GM12878 (cell line): Measurements from ENCODE around the gene SFT2D1. TPM values are rescaled to one million over a fixed set of nuclear protein-coding genes. Genes with fewer than 3 reads are reported as not detected.
A peak's percentile ranks its signal among the peaks of the same experiment; 100 is the strongest.

Experiments used
- ATAC-seq: fragments of 200-7000 bp; cut with Tn5 transposase; 3 replicates; pipeline ENCODE4 v1.9.1; 2020; ENCODE audit warnings: mild to moderate bottlenecking, moderate library complexity
- BruUV-seq: library from RNA; stranded (reverse); fragments of 400-500 nt; replicated peaks from 2 replicates; lab custom pipeline; 2021; lab: Mats Ljungman, UMichigan
- CTCF ChIA-PET: fragments of 300-600 bp; sonication (Branson Sonifier 250); formaldehyde crosslinking; extraction: SDS; loops from one replicate; lab custom pipeline; 2021; ENCODE audit warnings: inconsistent platforms; lab: Yijun Ruan, JAX
- POLR2A ChIA-PET: fragments of 350-600 bp; formaldehyde crosslinking; extraction: SDS; loops from one replicate; lab custom pipeline; 2021; ENCODE audit warnings: inconsistent platforms; lab: Charles Lee
- RAD21 ChIA-PET: fragments of 300-600 bp; sonication (Branson Sonifier 250); formaldehyde crosslinking; loops from one replicate; lab custom pipeline; 2023; ENCODE audit warnings: antibody characterized with exemption; ENCODE audit not compliant: unreplicated experiment; lab: Charles Lee
- SMC1A ChIA-PET: fragments of 300-600 bp; sonication (Branson Sonifier 250); formaldehyde crosslinking; loops from one replicate; lab custom pipeline; 2023; ENCODE audit not compliant: unreplicated experiment, uncharacterized antibody; lab: Charles Lee
- DNase-seq: peaks from one replicate; pipeline ENCODE4 v3.0.0-alpha.2; 2011; ENCODE audit warnings: low read depth, low spot score
- FAIRE-seq: peaks from 3 replicates; lab custom pipeline; 2011; peaks lifted over from hg19 to GRCh38; lab: Jason Lieb, UNC
- H2AFZ ChIP-seq: 2 replicates; pipeline ENCODE4 v1.6.0; 2011; ENCODE audit warnings: low read depth, low read length, control low read depth; ENCODE audit not compliant: control insufficient read depth
- H3K27ac ChIP-seq: 2 replicates; pipeline ENCODE4 v1.5.1; 2011; ENCODE audit warnings: control low read depth; ENCODE audit not compliant: control insufficient read depth, insufficient read depth
- H3K27me3 ChIP-seq, 2 experiments: replicated peaks in 1 of 2; 2 replicates each; pipeline versions ENCODE4 v1.6.0 to v1.6.1; 2011; ENCODE audit warnings: low read length in 1 of 2; ENCODE audit not compliant: control insufficient read depth in 2 of 2, insufficient read depth in 2 of 2
- H3K36me3 ChIP-seq, 2 experiments: 2 replicates each; pipeline ENCODE4 v1.5.1; 2011; ENCODE audit warnings: low read length in 1 of 2; ENCODE audit not compliant: control insufficient read depth in 2 of 2, insufficient read depth in 2 of 2
- H3K4me1 ChIP-seq: 2 replicates; pipeline ENCODE4 v1.6.1; 2011; ENCODE audit warnings: mild to moderate bottlenecking, low read length, moderate library complexity, mixed read lengths; ENCODE audit not compliant: control insufficient read depth, insufficient read depth
- H3K4me2 ChIP-seq: 2 replicates; pipeline ENCODE4 v1.6.0; 2011; ENCODE audit warnings: control low read depth; ENCODE audit not compliant: control insufficient read depth, insufficient read depth
- H3K4me3 ChIP-seq: fragments of 200-600 bp; sonication (generic); 2 replicates; pipeline ENCODE4 v1.5.1; 2016
- H3K79me2 ChIP-seq: 2 replicates; pipeline ENCODE4 v1.6.0; 2011; ENCODE audit warnings: low read length; ENCODE audit not compliant: control insufficient read depth, insufficient read depth
- H3K9ac ChIP-seq: 2 replicates; pipeline ENCODE4 v1.8.0; 2011; ENCODE audit warnings: low read length, control low read depth, mixed read lengths; ENCODE audit not compliant: control insufficient read depth, insufficient read depth
- H3K9me3 ChIP-seq: replicated peaks from 3 replicates; pipeline ENCODE4 v1.5.1; 2011; ENCODE audit warnings: mild to moderate bottlenecking, low read length; ENCODE audit not compliant: control insufficient read depth, insufficient read depth
- H4K20me1 ChIP-seq: 2 replicates; pipeline ENCODE4 v1.6.0; 2011; ENCODE audit not compliant: control insufficient read depth, insufficient read depth
- ATF2 ChIP-seq: IDR thresholded peaks from 2 replicates; pipeline ENCODE4 v1.6.1; 2012; ENCODE audit warnings: low read length, inconsistent platforms
- BHLHE40 ChIP-seq, 2 experiments: fragments of 450-650 bp in 1 of 2; IDR thresholded peaks; 2 replicates each; pipeline ENCODE4 v1.6.1; 2011 to 2017; ENCODE audit warnings: low read depth in 2 of 2, borderline replicate concordance in 1 of 2, improper control_type of control experiment in 1 of 2, low read length in 1 of 2, mild to moderate bottlenecking in 1 of 2
- CHD4 ChIP-seq: fragments of 200-600 bp; sonication (generic); IDR thresholded peaks from 2 replicates; pipeline ENCODE4 v1.6.1; 2016; ENCODE audit warnings: mild to moderate bottlenecking
- CREB1 ChIP-seq: IDR thresholded peaks from 2 replicates; pipeline ENCODE4 v1.6.1; 2012; ENCODE audit warnings: low read depth, mild to moderate bottlenecking, inconsistent platforms
- EP300 ChIP-seq, 2 experiments: fragments of 150-350 bp in 1 of 2; IDR thresholded peaks; 2 replicates each; pipeline ENCODE4 v1.6.1; 2011 to 2012; ENCODE audit warnings: low read depth in 2 of 2, low read length in 2 of 2, borderline replicate concordance in 1 of 2, improper control_type of control experiment in 1 of 2, inconsistent platforms in 1 of 2; ENCODE audit not compliant: control insufficient read depth in 1 of 2
- IKZF1 ChIP-seq: fragments of 450-650 bp; conservative IDR thresholded peaks from 2 replicates; pipeline ENCODE4 v1.6.1; 2017; ENCODE audit warnings: antibody characterized with exemption, mild to moderate bottlenecking
- LARP7 ChIP-seq: fragments of 450-650 bp; IDR thresholded peaks from 2 replicates; pipeline ENCODE4 v1.6.1; 2017; ENCODE audit warnings: mild to moderate bottlenecking
- MTA2 ChIP-seq: fragments of 450-650 bp; IDR thresholded peaks from 2 replicates; pipeline ENCODE4 v1.6.1; 2016; ENCODE audit warnings: low read depth, mild to moderate bottlenecking, moderate library complexity
- NBN ChIP-seq: fragments of 450-650 bp; IDR thresholded peaks from 2 replicates; pipeline ENCODE4 v1.6.1; 2016
- NR2C1 ChIP-seq: fragments of 450-650 bp; IDR thresholded peaks from 2 replicates; pipeline ENCODE4 v1.6.1; 2017; ENCODE audit warnings: antibody characterized with exemption, mild to moderate bottlenecking, moderate library complexity
- NR2F1 ChIP-seq: fragments of 450-650 bp; conservative IDR thresholded peaks from 2 replicates; pipeline ENCODE4 v1.6.1; 2017; ENCODE audit warnings: mild to moderate bottlenecking
- PAX5 ChIP-seq: IDR thresholded peaks from 2 replicates; pipeline ENCODE4 v1.6.1; 2011; ENCODE audit warnings: low read depth, low read length, borderline replicate concordance
- POLR2AphosphoS5 ChIP-seq: IDR thresholded peaks from 2 replicates; pipeline ENCODE4 v1.6.1; 2011; ENCODE audit warnings: mild to moderate bottlenecking, low read length, inconsistent platforms
- RELA ChIP-seq: fragments of 450-650 bp; IDR thresholded peaks from 2 replicates; pipeline ENCODE4 v1.8.0; 2014; ENCODE audit warnings: borderline replicate concordance; ENCODE audit not compliant: partially characterized antibody
- YBX1 ChIP-seq: fragments of 450-650 bp; IDR thresholded peaks from 2 replicates; pipeline ENCODE4 v1.6.1; 2016; ENCODE audit warnings: antibody characterized with exemption
- ZNF274 ChIP-seq: IDR thresholded peaks from one replicate; pipeline ENCODE4 v1.8.0; 2011; ENCODE audit not compliant: insufficient read length, insufficient read depth
- ZNF622 ChIP-seq: fragments of 450-650 bp; IDR thresholded peaks from 2 replicates; pipeline ENCODE4 v1.6.1; 2017; ENCODE audit warnings: mild to moderate bottlenecking, inconsistent platforms
- WGBS: methylation state at CpG from one replicate; pipeline ENCODE4 v1.1.6; 2016; ENCODE audit warnings: low lambda C conversion rate; ENCODE audit not compliant: insufficient replicate concordance, insufficient coverage; ENCODE audit errors: missing lambda C conversion rate; 5-methylcytosine and 5-hydroxymethylcytosine counted together
- in situ Hi-C: fragments of 300-500 bp; cut with MboI; formaldehyde crosslinking; loops from 9 replicates; pipeline ENCODE4 v1.14.3; 2018; ENCODE audit warnings: mixed read lengths
- intact Hi-C: fragments of 100-400 bp; cut with micrococcal nuclease; formaldehyde crosslinking; loops from one replicate; pipeline ENCODE4 v1.14.2; 2022; ENCODE audit not compliant: unreplicated experiment
- polyA plus RNA-seq, 11 experiments: library from polyadenylated mRNA; depleted of rRNA in 4 of 11; unstranded in 6 of 11; stranded (reverse) in 5 of 11; fragments of >200 nt; fragmentation: Nextera tagmentation in 4 of 11; fragmentation: Illumina TruSeq in 1 of 11; extraction: Ambion mirVana in 4 of 11; extraction: Trizol in 1 of 11; gene quantifications; 1 replicate in 1 of 11; 2 replicates in 10 of 11; pipeline versions ENCODE4 v1.2.1 to v1.2.3, GENCODE V29; 2011 to 2016; ENCODE audit warnings: inconsistent platforms in 2 of 11, missing spikeins in 2 of 11, low read depth in 1 of 11
- total RNA-seq, 4 experiments: library from RNA; depleted of rRNA in 3 of 4; stranded (reverse); fragments of >200 nt in 3 of 4; fragmentation: Illumina TruSeq in 1 of 4; extraction: Trizol in 1 of 4; gene quantifications; 2 replicates each; pipeline versions ENCODE4 v1.2.1 to v1.2.3, GENCODE V29; 2013 to 2021
- TF ChIP-seq, protein P1 (sequence below): IDR thresholded peaks from 2 replicates; pipeline ENCODE4 v1.6.1; 2012; ENCODE audit warnings: low read depth, low read length, improper control_type of control experiment

The SFT2D1 gene
- total and polyA plus RNA-seq, 10 of the 15 experiments (the other 5 are each of a cell fraction or from before 2014, with no cell fraction given): 69.5 to 281 (median 124) TPM

- TF ChIP-seq POLR2AphosphoS5: peak; percentile 43; the same call in 1 of the 2 replicates
- TF ChIP-seq ZNF622: no peak
These were observed 11.7 kb downstream of the SFT2D1 start (continued) for GRCh38 chr6:166330612-166331011.

DNA sequence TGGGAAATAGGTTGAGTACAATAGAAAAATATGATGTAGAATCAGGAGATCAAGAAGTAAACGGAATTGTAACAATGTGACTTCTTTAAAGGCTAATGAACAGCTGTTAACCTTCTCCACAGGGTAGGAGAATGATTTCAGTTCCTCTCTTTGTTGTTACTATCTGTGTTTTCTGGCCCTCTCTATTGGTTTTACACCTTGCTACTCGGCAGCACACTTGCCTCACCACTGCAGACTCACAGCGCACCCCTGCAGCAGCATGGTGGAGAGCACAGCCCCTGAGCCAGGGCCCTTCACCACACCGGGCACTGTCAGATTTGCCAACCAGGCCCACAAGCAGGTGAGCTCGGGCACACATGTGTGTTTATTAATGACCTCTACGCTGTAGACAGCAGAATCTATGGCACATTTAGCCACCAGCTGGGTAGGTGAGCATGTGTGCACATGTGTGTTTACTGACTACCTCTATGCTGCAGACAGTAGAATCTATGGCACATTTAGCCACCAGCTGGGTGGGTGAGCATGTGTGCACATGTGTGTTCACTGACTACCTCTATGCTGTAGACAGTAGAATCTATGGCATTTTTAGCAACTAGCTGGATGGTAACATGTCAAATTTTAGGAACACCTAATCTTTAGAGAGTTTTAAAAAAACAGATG, 16.8 kb downstream of the SFT2D1 start:
- Histone ChIP-seq H3K4me1 (peaks cover 11% of the 10 kb centered on the region), H3K79me2 (peaks cover 41% of the 10 kb centered on the region), H3K9me3 (no peaks in the 10 kb centered on the region), H3K27ac (peak overlapping the region; percentile 4; the same call in 1 of the 2 replicates), H3K4me2 (peak overlapping the region; percentile 47; the same call in 1 of the 2 replicates), H3K9ac (no peak overlapping the region), H3K4me3 (no peak overlapping the region), H3K27me3 (no peaks in the 10 kb centered on the region), H3K36me3 (peaks cover 12 to 32% of the 10 kb centered on the region in 2 experiments), H2AFZ (no peak overlapping the region), H4K20me1 (no peaks in the 10 kb centered on the region)
- FAIRE-seq: no peak
- peak; percentile 43 for DNase-seq
- intact Hi-C loops (no loop called here), in situ Hi-C loops (no loop called here)
- ChIA-PET POLR2A (interaction anchor here (0.7 to 2.2 kb wide), 11 partner anchors 10 to 56 kb away, joined by 3 to 19 read pairs (median 6); partner anchors contain the start of gene SFT2D1), SMC1A (interaction anchor here (0.6 to 3.3 kb wide), 13 partner anchors 11 to 75 kb away, joined by 3 to 41 read pairs (median 6); no protein-coding TSS in a partner anchor), RAD21 (interaction anchor here (1.1 to 3.3 kb wide), 8 partner anchors 10 to 75 kb away, joined by 3 to 45 read pairs (median 14); partner anchors contain the start of gene SFT2D1), CTCF (interaction anchor here (0.6 to 3.3 kb wide), 9 partner anchors 9 to 74 kb away, joined by 3 to 44 read pairs (median 10); partner anchors contain the start of gene SFT2D1)
- WGBS: 71% methylated on average over 6 of the region's 6 CpGs
- peak; percentile 96 for ATAC-seq
- no TSS peak for BruUV-seq
- TF ChIP-seq RELA: no peak
- no peak for TF ChIP-seq CHD4
- TF ChIP-seq NR2C1: no peak
- TF ChIP-seq, protein P1, sequence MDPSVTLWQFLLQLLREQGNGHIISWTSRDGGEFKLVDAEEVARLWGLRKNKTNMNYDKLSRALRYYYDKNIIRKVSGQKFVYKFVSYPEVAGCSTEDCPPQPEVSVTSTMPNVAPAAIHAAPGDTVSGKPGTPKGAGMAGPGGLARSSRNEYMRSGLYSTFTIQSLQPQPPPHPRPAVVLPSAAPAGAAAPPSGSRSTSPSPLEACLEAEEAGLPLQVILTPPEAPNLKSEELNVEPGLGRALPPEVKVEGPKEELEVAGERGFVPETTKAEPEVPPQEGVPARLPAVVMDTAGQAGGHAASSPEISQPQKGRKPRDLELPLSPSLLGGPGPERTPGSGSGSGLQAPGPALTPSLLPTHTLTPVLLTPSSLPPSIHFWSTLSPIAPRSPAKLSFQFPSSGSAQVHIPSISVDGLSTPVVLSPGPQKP: no peak
- peak; percentile 35; the same call in 1 of the 2 replicates for TF ChIP-seq CREB1
- TF ChIP-seq NBN: peak; percentile 84
- TF ChIP-seq ZNF622: no peak
- peak; percentile 78 for TF ChIP-seq IKZF1
- no peak for TF ChIP-seq ZNF274
- TF ChIP-seq LARP7: no peak
- TF ChIP-seq PAX5: 0 out of 2 replicates have a peak, but pooled peaks have one; percentile 13
- TF ChIP-seq NR2F1: peak; percentile 45; the same call in 1 of the 2 replicates
- peak; percentile 81 for TF ChIP-seq MTA2
- TF ChIP-seq EP300 (IDR thresholded peaks at IDR 0.05; ENCODE audit: borderline replicate concordance in 1 of 2, control insufficient read depth in 1 of 2, low read depth in 2 of 2, low read length in 2 of 2): peak; percentile 60 to 84; a peak in 3 of 4 replicates
- peak; percentile 45 to 73; a peak in 2 of 4 replicates for TF ChIP-seq BHLHE40 (IDR thresholded peaks at IDR 0.05; ENCODE audit: borderline replicate concordance in 1 of 2, low read depth in 2 of 2, low read length in 1 of 2)
- no peak for TF ChIP-seq YBX1
- TF ChIP-seq ATF2: peak; percentile 47; the same call in 1 of the 2 replicates
